ENCODE data around the gene CFAP73. TPM values are rescaled to one million over a fixed set of nuclear protein-coding genes. Genes with fewer than 3 reads are reported as not detected.

The CFAP73 gene
- total and polyA plus RNA-seq, 10 of the 15 experiments (the other 5 are each of a cell fraction or from before 2014, with no cell fraction given): 0.18 TPM; not detected in 9

DNA sequence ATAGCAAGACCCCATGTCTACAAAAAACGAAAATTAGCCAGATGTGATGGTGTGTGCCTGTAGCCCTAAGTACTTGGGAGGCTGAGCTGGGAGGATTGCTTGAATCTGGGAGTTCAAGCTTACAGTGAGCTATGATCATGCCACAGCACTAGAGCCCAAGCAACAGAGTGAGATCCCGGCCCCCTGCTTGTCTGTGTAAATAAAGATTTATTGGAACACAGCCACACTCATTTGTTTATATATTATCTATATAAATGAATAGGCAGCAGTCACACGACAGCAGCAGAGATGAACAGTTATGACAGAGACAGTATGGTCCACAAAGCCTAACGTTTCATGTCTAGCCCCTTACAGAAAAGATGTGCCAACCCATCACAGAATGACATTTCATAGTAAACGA is 20.9 kb downstream of the CFAP73 start:
- intact Hi-C loops (cut with micrococcal nuclease; ENCODE audit: unreplicated experiment): loop anchor here (5.0 kb wide), 2 partner anchors 178 to 268 kb away; no protein-coding TSS in a partner anchor

More for the DNA sequence above, 20.9 kb downstream of the CFAP73 start:
- no peaks in the 10 kb centered on the region for H3K9me3 ChIP-seq (replicated peaks; ENCODE audit: control insufficient read depth, insufficient read depth, low read length)
- H3K4me2 ChIP-seq (ENCODE audit: control insufficient read depth, insufficient read depth): no peak overlapping the region
- no peak overlapping the region for H3K4me3 ChIP-seq
- TF ChIP-seq IKZF1 (conservative IDR thresholded peaks at IDR 0.05): no peak
- TF ChIP-seq, protein P1, sequence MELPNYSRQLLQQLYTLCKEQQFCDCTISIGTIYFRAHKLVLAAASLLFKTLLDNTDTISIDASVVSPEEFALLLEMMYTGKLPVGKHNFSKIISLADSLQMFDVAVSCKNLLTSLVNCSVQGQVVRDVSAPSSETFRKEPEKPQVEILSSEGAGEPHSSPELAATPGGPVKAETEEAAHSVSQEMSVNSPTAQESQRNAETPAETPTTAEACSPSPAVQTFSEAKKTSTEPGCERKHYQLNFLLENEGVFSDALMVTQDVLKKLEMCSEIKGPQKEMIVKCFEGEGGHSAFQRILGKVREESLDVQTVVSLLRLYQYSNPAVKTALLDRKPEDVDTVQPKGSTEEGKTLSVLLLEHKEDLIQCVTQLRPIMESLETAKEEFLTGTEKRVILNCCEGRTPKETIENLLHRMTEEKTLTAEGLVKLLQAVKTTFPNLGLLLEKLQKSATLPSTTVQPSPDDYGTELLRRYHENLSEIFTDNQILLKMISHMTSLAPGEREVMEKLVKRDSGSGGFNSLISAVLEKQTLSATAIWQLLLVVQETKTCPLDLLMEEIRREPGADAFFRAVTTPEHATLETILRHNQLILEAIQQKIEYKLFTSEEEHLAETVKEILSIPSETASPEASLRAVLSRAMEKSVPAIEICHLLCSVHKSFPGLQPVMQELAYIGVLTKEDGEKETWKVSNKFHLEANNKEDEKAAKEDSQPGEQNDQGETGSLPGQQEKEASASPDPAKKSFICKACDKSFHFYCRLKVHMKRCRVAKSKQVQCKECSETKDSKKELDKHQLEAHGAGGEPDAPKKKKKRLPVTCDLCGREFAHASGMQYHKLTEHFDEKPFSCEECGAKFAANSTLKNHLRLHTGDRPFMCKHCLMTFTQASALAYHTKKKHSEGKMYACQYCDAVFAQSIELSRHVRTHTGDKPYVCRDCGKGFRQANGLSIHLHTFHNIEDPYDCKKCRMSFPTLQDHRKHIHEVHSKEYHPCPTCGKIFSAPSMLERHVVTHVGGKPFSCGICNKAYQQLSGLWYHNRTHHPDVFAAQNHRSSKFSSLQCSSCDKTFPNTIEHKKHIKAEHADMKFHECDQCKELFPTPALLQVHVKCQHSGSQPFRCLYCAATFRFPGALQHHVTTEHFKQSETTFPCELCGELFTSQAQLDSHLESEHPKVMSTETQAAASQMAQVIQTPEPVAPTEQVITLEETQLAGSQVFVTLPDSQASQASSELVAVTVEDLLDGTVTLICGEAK (IDR thresholded peaks at IDR 0.05; ENCODE audit: borderline replicate concordance): peak; percentile 86
- DNase-seq (ENCODE audit: low read depth, low spot score) (no peak), FAIRE-seq (no peak), ATAC-seq (no peak)
- ChIA-PET SMC1A (ENCODE audit: uncharacterized antibody, unreplicated experiment) (interaction anchor here (0.7 to 4.3 kb wide), 5 partner anchors 13 to 78 kb away, joined by 3 to 37 read pairs (median 5); partner anchors contain the start of genes DDX54 and RITA1), RAD21 (ENCODE audit: unreplicated experiment) (interaction anchor here (1.1 to 1.7 kb wide), 3 partner anchors 13 to 119 kb away, joined by 3 to 4 read pairs (median 4); no protein-coding TSS in a partner anchor), POLR2A (no interaction called here), CTCF (interaction anchor here (0.9 to 10.5 kb wide), 9 partner anchors 13 to 177 kb away, joined by 3 to 102 read pairs (median 9); partner anchors contain the start of gene RITA1)
- no TSS peak for BruUV-seq (replicated peaks)
- 49% methylated on average over 5 of the region's 5 CpGs for WGBS (ENCODE audit: insufficient coverage, insufficient replicate concordance, low lambda C conversion rate, missing lambda C conversion rate)
- H2AFZ ChIP-seq (ENCODE audit: control insufficient read depth, low read depth, low read length): no peak overlapping the region
- H3K4me1 ChIP-seq (ENCODE audit: control insufficient read depth, insufficient read depth, low read length): peaks cover 19% of the 10 kb centered on the region
- no peak overlapping the region for H3K9ac ChIP-seq (ENCODE audit: control insufficient read depth, insufficient read depth, low read length)
- peaks cover 32 to 35% of the 10 kb centered on the region in 2 experiments for H3K36me3 ChIP-seq (ENCODE audit: control insufficient read depth in 2 of 2, insufficient read depth in 2 of 2, low read length in 1 of 2)
- in situ Hi-C loops (cut with MboI): no loop called here
- no peaks in the 10 kb centered on the region for H3K27me3 ChIP-seq (replicated peaks in 1 of 2; ENCODE audit: control insufficient read depth in 2 of 2, insufficient read depth in 2 of 2, low read length in 1 of 2)
- H4K20me1 ChIP-seq (ENCODE audit: control insufficient read depth, insufficient read depth): no peaks in the 10 kb centered on the region
- no peaks in the 10 kb centered on the region for H3K79me2 ChIP-seq (ENCODE audit: control insufficient read depth, insufficient read depth, low read length)
- H3K27ac ChIP-seq (ENCODE audit: control insufficient read depth, insufficient read depth): no peak overlapping the region
